H1 (cell line): ENCODE measurements around the gene SLC22A24. TPM values are rescaled to one million over a fixed set of nuclear protein-coding genes. Genes with fewer than 3 reads are reported as not detected.

Source experiments
- CTCF ChIA-PET: fragments of 300-600 bp; sonication (Branson Sonifier 250); formaldehyde crosslinking; loops from one replicate; lab custom pipeline; 2021; ENCODE audit not compliant: partially characterized antibody; lab: Charles Lee
- POLR2A ChIA-PET: fragments of 300-600 bp; sonication (Branson Sonifier 250); formaldehyde crosslinking; loops from one replicate; lab custom pipeline; 2021; ENCODE audit warnings: inconsistent platforms; ENCODE audit not compliant: partially characterized antibody; lab: Charles Lee
- DNase-seq, 2 experiments: peaks; one replicate each; pipeline versions ENCODE4 v3.0.0 to v3.0.0-alpha.2; 2010 to 2022; ENCODE audit warnings: low spot score in 2 of 2, low read depth in 1 of 2, mixed read lengths in 1 of 2
- FAIRE-seq: peaks from 2 replicates; lab custom pipeline; 2011; peaks lifted over from hg19 to GRCh38; lab: Jason Lieb, UNC
- H2AFZ ChIP-seq: 2 replicates; pipeline ENCODE4 v1.8.1; 2012; ENCODE audit warnings: low read length, inconsistent platforms
- H2AK5ac ChIP-seq: 2 replicates; pipeline ENCODE4 v1.6.1; 2013; ENCODE audit warnings: low read depth, low read length
- H2BK120ac ChIP-seq: replicated peaks from 2 replicates; pipeline ENCODE3; 2013; ENCODE audit warnings: low read depth, low read length, inconsistent platforms
- H2BK12ac ChIP-seq: 2 replicates; pipeline ENCODE4 v1.6.1; 2013; ENCODE audit warnings: low read depth, low read length
- H2BK15ac ChIP-seq: 2 replicates; pipeline ENCODE4 v1.6.1; 2013; ENCODE audit warnings: low read length
- H2BK20ac ChIP-seq: 2 replicates; pipeline ENCODE4 v1.6.1; 2013; ENCODE audit warnings: low read length
- H2BK5ac ChIP-seq: 2 replicates; pipeline ENCODE4 v1.6.1; 2013; ENCODE audit warnings: low read depth, low read length
- H3K14ac ChIP-seq: 2 replicates; pipeline ENCODE4 v1.6.1; 2013; ENCODE audit warnings: inconsistent platforms; ENCODE audit not compliant: insufficient read length
- H3K18ac ChIP-seq: 2 replicates; pipeline ENCODE4 v1.6.1; 2013; ENCODE audit warnings: low read length; ENCODE audit errors: extremely low read depth
- H3K23ac ChIP-seq: 2 replicates; pipeline ENCODE4 v1.6.1; 2013; ENCODE audit warnings: inconsistent platforms; ENCODE audit not compliant: insufficient read length
- H3K23me2 ChIP-seq: 2 replicates; pipeline ENCODE4 v1.6.1; 2013; ENCODE audit warnings: low read depth, low read length
- H3K27ac ChIP-seq: 2 replicates; pipeline ENCODE4 v1.6.1; 2011; ENCODE audit warnings: low read depth, low read length, inconsistent platforms
- H3K27me3 ChIP-seq, 4 experiments: replicated peaks in 1 of 4; 1 replicate in 1 of 4; 2 replicates in 3 of 4; pipeline versions ENCODE4 v1.6.1 to v1.8.1; 2011 to 2013; ENCODE audit warnings: low read length in 3 of 4, mild to moderate bottlenecking in 3 of 4, inconsistent platforms in 2 of 4, mixed read lengths in 2 of 4, moderate library complexity in 1 of 4; ENCODE audit not compliant: control insufficient read depth in 3 of 4, insufficient read depth in 3 of 4; ENCODE audit errors: extremely low read depth in 1 of 4
- H3K36me3 ChIP-seq, 4 experiments: 2 replicates each; pipeline versions ENCODE4 v1.6.1 to v1.8.1; 2011 to 2013; ENCODE audit warnings: mild to moderate bottlenecking in 4 of 4, low read length in 3 of 4, moderate library complexity in 2 of 4, control low read depth in 1 of 4, inconsistent platforms in 1 of 4; ENCODE audit not compliant: insufficient read depth in 4 of 4, control insufficient read depth in 2 of 4
- H3K4ac ChIP-seq: replicated peaks from 2 replicates; pipeline ENCODE3; 2013; ENCODE audit warnings: low read length, low read depth, mixed read lengths, inconsistent platforms; ENCODE audit not compliant: insufficient read length
- H3K4me1 ChIP-seq, 4 experiments: replicated peaks in 1 of 4; 1 replicate in 1 of 4; 2 replicates in 3 of 4; pipeline versions ENCODE4 v1.6.1 to v1.8.1; 2011 to 2013; ENCODE audit warnings: low read length in 3 of 4, inconsistent platforms in 2 of 4, mixed read lengths in 1 of 4; ENCODE audit not compliant: insufficient read depth in 4 of 4, control insufficient read depth in 3 of 4
- H3K4me2 ChIP-seq, 2 experiments: 2 replicates each; pipeline versions ENCODE4 v1.6.1 to v1.8.1; 2011 to 2013; ENCODE audit warnings: low read depth in 2 of 2, low read length in 2 of 2, control low read depth in 1 of 2, inconsistent platforms in 1 of 2, mild to moderate bottlenecking in 1 of 2; ENCODE audit not compliant: insufficient read depth in 1 of 2
- H3K4me3 ChIP-seq, 4 experiments: fragments of 200-600, 300-600 bp in 1 of 4; sonication (generic), shearing (Covaris generic), sonication (Bioruptor Twin) in 1 of 4; 2 replicates each; pipeline versions ENCODE4 v1.5.1 to v1.8.1; 2011 to 2016; ENCODE audit warnings: low read length in 4 of 4, low read depth in 3 of 4, control low read depth in 2 of 4, inconsistent platforms in 2 of 4, mild to moderate bottlenecking in 2 of 4, mixed read lengths in 1 of 4, moderate library complexity in 1 of 4; ENCODE audit not compliant: insufficient read depth in 2 of 4; ENCODE audit errors: extremely low read depth in 1 of 4
- H3K56ac ChIP-seq: replicated peaks from 2 replicates; pipeline ENCODE3; 2013; ENCODE audit warnings: low read depth, mild to moderate bottlenecking, mixed read lengths, low read length, inconsistent platforms; ENCODE audit not compliant: insufficient read length
- H3K79me1 ChIP-seq: 2 replicates; pipeline ENCODE4 v1.6.1; 2013; ENCODE audit warnings: low read depth, low read length, control low read depth
- H3K79me2 ChIP-seq, 2 experiments: 2 replicates each; pipeline versions ENCODE4 v1.6.1 to v1.8.1; 2012 to 2013; ENCODE audit warnings: low read length in 2 of 2, mild to moderate bottlenecking in 2 of 2, inconsistent platforms in 1 of 2; ENCODE audit not compliant: insufficient read depth in 2 of 2, control insufficient read depth in 1 of 2
- H3K9ac ChIP-seq, 4 experiments: replicated peaks in 1 of 4; 1 replicate in 1 of 4; 2 replicates in 3 of 4; pipeline versions ENCODE4 v1.6.1 to v1.8.1; 2011 to 2013; ENCODE audit warnings: low read depth in 3 of 4, low read length in 3 of 4, control low read depth in 2 of 4, mild to moderate bottlenecking in 2 of 4, moderate library complexity in 2 of 4, inconsistent platforms in 1 of 4; ENCODE audit errors: extremely low read depth in 1 of 4
- H3K9me3 ChIP-seq, 2 experiments: 2 replicates each; pipeline versions ENCODE4 v1.6.1 to v1.8.1; 2012 to 2013; ENCODE audit warnings: mild to moderate bottlenecking in 2 of 2, moderate library complexity in 2 of 2, control low read depth in 1 of 2, inconsistent platforms in 1 of 2, low read depth in 1 of 2, low read length in 1 of 2, mixed read lengths in 1 of 2; ENCODE audit not compliant: insufficient read depth in 2 of 2
- H4K20me1 ChIP-seq, 2 experiments: replicated peaks in 1 of 2; 2 replicates each; pipeline versions ENCODE3 to v1.8.1; 2011 to 2013; ENCODE audit warnings: inconsistent platforms in 2 of 2, low read length in 2 of 2, mild to moderate bottlenecking in 1 of 2; ENCODE audit not compliant: insufficient read depth in 2 of 2, control insufficient read depth in 1 of 2
- H4K5ac ChIP-seq: 2 replicates; pipeline ENCODE4 v1.6.1; 2013; ENCODE audit warnings: low read length, low read depth, mixed read lengths, inconsistent platforms; ENCODE audit not compliant: insufficient read length
- H4K8ac ChIP-seq: 2 replicates; pipeline ENCODE4 v1.8.0; 2013; ENCODE audit warnings: mild to moderate bottlenecking, moderate library complexity, low read length, inconsistent platforms; ENCODE audit not compliant: insufficient read depth; ENCODE audit errors: extremely low read depth
- H4K91ac ChIP-seq: replicated peaks from 2 replicates; pipeline ENCODE3; 2013; ENCODE audit warnings: low read length, mixed read lengths, inconsistent platforms; ENCODE audit not compliant: insufficient read length
- NANOG ChIP-seq: IDR thresholded peaks from 2 replicates; pipeline ENCODE4 v1.6.1; 2011; ENCODE audit warnings: low read length, low read depth, mild to moderate bottlenecking, inconsistent platforms; ENCODE audit not compliant: insufficient read depth, poor library complexity, severe bottlenecking
- RBBP5 ChIP-seq: IDR thresholded peaks from 2 replicates; pipeline ENCODE4 v1.7.1; 2012; ENCODE audit warnings: low read depth, mild to moderate bottlenecking, inconsistent platforms, low read length, moderate library complexity, borderline replicate concordance
- SIRT6 ChIP-seq: IDR thresholded peaks from one replicate; pipeline ENCODE4 v1.7.1; 2012; ENCODE audit warnings: low read length, inconsistent platforms
- WGBS, 2 experiments: shearing (Covaris generic) in 1 of 2; methylation state at CpG; one replicate each; pipeline versions ENCODE4 v1.1.6 to v1.1.7; 2013 to 2015; ENCODE audit warnings: low lambda C conversion rate in 2 of 2, mixed read lengths in 2 of 2, inconsistent platforms in 1 of 2, low coverage in 1 of 2, missing lambda C conversion rate in 1 of 2; ENCODE audit not compliant: insufficient replicate concordance in 2 of 2, insufficient coverage in 1 of 2, insufficient read length in 1 of 2; ENCODE audit errors: extremely low coverage in 1 of 2, missing lambda C conversion rate in 1 of 2; 5-methylcytosine and 5-hydroxymethylcytosine counted together
- polyA plus RNA-seq, 7 experiments: library from polyadenylated mRNA; depleted of rRNA in 3 of 7; stranded (reverse) in 5 of 7; unstranded in 2 of 7; fragments of >200 nt in 5 of 7; fragments of 200-250 nt in 2 of 7; gene quantifications; 1 replicate in 5 of 7; 2 replicates in 1 of 7; 4 replicates in 1 of 7; pipeline versions ENCODE4 v1.2.1 to v1.2.3, GENCODE V29; 2011 to 2013; ENCODE audit warnings: missing spikeins in 2 of 7, mixed read lengths in 2 of 7
- total RNA-seq: library from RNA; stranded (reverse); fragmentation: NEBNext Ultra II Directional; extraction: Animal tissue kit (Norgen Biotek cat#: 25700); gene quantifications from 2 replicates; pipeline ENCODE4 v1.2.1, GENCODE V29; 2021
- TF ChIP-seq, protein P1 (sequence below): IDR thresholded peaks from 2 replicates; pipeline ENCODE4 v1.6.1; 2011; ENCODE audit warnings: low read depth, mild to moderate bottlenecking, low read length; ENCODE audit not compliant: insufficient read depth

Gene SLC22A24
- total and polyA plus RNA-seq, 2 of the 8 experiments (the other 6 are each of a cell fraction or from before 2014, with no cell fraction given): not detected

- no peak overlapping the region for H2BK20ac ChIP-seq
- no peak overlapping the region for H4K91ac ChIP-seq
- no peak overlapping the region for H3K27ac ChIP-seq
- H3K18ac ChIP-seq: no peak overlapping the region
- H3K4me1 ChIP-seq: no peaks in the 10 kb centered on the region
- H3K23me2 ChIP-seq: no peaks in the 10 kb centered on the region
- no peaks in the 10 kb centered on the region for H3K79me2 ChIP-seq
- H2BK15ac ChIP-seq: no peak overlapping the region
- 53% methylated on average over 3 of the region's 3 CpGs; no CpG with 5 or more reads in 1 of the 2 experiments for WGBS, 2 experiments
- H4K5ac ChIP-seq: no peak overlapping the region
- H3K27me3 ChIP-seq: peaks cover 0 to 1% (median 0%) of the 10 kb centered on the region in 4 experiments; a peak in 1 of 7 replicates
- H4K20me1 ChIP-seq: no peaks in the 10 kb centered on the region
- H3K36me3 ChIP-seq: no peaks in the 10 kb centered on the region
- no peak overlapping the region for H2AK5ac ChIP-seq
- H3K4me2 ChIP-seq: no peak overlapping the region
- TF ChIP-seq RBBP5 (no peak), SIRT6 (no peak), NANOG (no peak)
- TF ChIP-seq, protein P1, sequence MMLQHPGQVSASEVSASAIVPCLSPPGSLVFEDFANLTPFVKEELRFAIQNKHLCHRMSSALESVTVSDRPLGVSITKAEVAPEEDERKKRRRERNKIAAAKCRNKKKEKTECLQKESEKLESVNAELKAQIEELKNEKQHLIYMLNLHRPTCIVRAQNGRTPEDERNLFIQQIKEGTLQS: no peak
- H3K14ac ChIP-seq: no peak overlapping the region
- H3K9ac ChIP-seq: no peak overlapping the region
- H2BK5ac ChIP-seq: no peak overlapping the region
- CTCF ChIA-PET: no interaction called here
- no peak overlapping the region for H3K4me3 ChIP-seq
- H4K8ac ChIP-seq: no peak overlapping the region
- H2BK120ac ChIP-seq: no peak overlapping the region
- H3K4ac ChIP-seq: no peak overlapping the region
- no peak for DNase-seq
- no peak overlapping the region for H2BK12ac ChIP-seq
- no peaks in the 10 kb centered on the region for H3K79me1 ChIP-seq
- POLR2A ChIA-PET: no interaction called here
- no peak overlapping the region for H3K23ac ChIP-seq
- no peak for FAIRE-seq
- no peak overlapping the region for H2AFZ ChIP-seq
- H3K9me3 ChIP-seq: peaks cover 0 to 5% of the 10 kb centered on the region in 2 experiments; a peak in 1 of 4 replicates
- H3K56ac ChIP-seq: no peak overlapping the region
Measured at GRCh38 chr11:63099555-63099954, 44.5 kb downstream of the SLC22A24 start.
